ENCODE measurements around the gene ELOVL3.

GRCh38 chr10:102233997-102234396 lies 7.9 kb downstream of the ELOVL3 start:
- no peak for TF ChIP-seq POLR2A (IDR thresholded peaks at IDR 0.05)
- TF ChIP-seq, protein P1, sequence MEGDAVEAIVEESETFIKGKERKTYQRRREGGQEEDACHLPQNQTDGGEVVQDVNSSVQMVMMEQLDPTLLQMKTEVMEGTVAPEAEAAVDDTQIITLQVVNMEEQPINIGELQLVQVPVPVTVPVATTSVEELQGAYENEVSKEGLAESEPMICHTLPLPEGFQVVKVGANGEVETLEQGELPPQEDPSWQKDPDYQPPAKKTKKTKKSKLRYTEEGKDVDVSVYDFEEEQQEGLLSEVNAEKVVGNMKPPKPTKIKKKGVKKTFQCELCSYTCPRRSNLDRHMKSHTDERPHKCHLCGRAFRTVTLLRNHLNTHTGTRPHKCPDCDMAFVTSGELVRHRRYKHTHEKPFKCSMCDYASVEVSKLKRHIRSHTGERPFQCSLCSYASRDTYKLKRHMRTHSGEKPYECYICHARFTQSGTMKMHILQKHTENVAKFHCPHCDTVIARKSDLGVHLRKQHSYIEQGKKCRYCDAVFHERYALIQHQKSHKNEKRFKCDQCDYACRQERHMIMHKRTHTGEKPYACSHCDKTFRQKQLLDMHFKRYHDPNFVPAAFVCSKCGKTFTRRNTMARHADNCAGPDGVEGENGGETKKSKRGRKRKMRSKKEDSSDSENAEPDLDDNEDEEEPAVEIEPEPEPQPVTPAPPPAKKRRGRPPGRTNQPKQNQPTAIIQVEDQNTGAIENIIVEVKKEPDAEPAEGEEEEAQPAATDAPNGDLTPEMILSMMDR (IDR thresholded peaks at IDR 0.05), result no peak

Data from adrenal gland (tissue), 5 donors.